Breast epithelium (tissue), 4 donors: ENCODE measurements around the gene CLIP2. TPM values are rescaled to one million over a fixed set of nuclear protein-coding genes. Genes with fewer than 3 reads are reported as not detected.
"Not testable (repeated sequence)": the region's sequence is repeated elsewhere in the genome, so short reads cannot be mapped to it uniquely, and the experiment has no call there.

Source experiments
- DNase-seq, 2 donors: peaks; one replicate each; pipeline ENCODE4 v3.0.0-alpha.2; 2019; ENCODE audit warnings: low spot score in 2 of 2
- H3K27ac ChIP-seq, 2 donors: fragments of 200-600 bp; sonication (generic) in 1 of 2; one replicate each; pipeline ENCODE4 v1.5.1; 2016 to 2019; ENCODE audit warnings: mild to moderate bottlenecking in 1 of 2
- H3K27me3 ChIP-seq, 2 donors: fragments of 200-600 bp; sonication (generic) in 1 of 2; one replicate each; pipeline versions ENCODE4 v1.5.1 to v1.6.0; 2017 to 2019; ENCODE audit warnings: control low read depth in 1 of 2, mild to moderate bottlenecking in 1 of 2
- H3K36me3 ChIP-seq: fragments of 200-600 bp; one replicate; pipeline ENCODE4 v1.5.1; 2019
- H3K4me1 ChIP-seq, 2 donors: fragments of 200-600 bp; sonication (generic); one replicate each; pipeline ENCODE4 v1.5.1; 2016 to 2019; ENCODE audit warnings: control low read depth in 1 of 2
- H3K4me3 ChIP-seq, 3 donors: fragments of 200-600 bp; sonication (generic); 1 replicate in 2 of 3; 2 replicates in 1 of 3; pipeline ENCODE4 v1.5.1; 2016 to 2019; ENCODE audit warnings: mild to moderate bottlenecking in 3 of 3, moderate library complexity in 2 of 3
- H3K9me3 ChIP-seq, 2 donors: fragments of 200-600 bp; sonication (generic) in 1 of 2; one replicate each; pipeline ENCODE4 v1.5.1; 2016 to 2019; ENCODE audit warnings: control low read depth in 1 of 2
- POLR2A ChIP-seq: fragments of 450-650 bp; IDR thresholded peaks from one replicate; pipeline ENCODE4 v1.6.1; 2016; ENCODE audit warnings: antibody characterized with exemption, mild to moderate bottlenecking, moderate library complexity
- POLR2AphosphoS5 ChIP-seq, 3 donors: sonication (generic); formaldehyde crosslinking; IDR thresholded peaks; one replicate each; pipeline ENCODE4 v1.6.1; 2017; ENCODE audit warnings: antibody characterized with exemption in 3 of 3
- intact Hi-C: fragments of 100-400 bp; cut with DNase I; formaldehyde crosslinking; loops from one replicate; pipeline ENCODE4 v1.15.1; 2023; ENCODE audit warnings: low total_unique reads
- total RNA-seq, 3 donors: library from RNA; depleted of rRNA; stranded (reverse); fragments of >200 nt; gene quantifications; one replicate each; pipeline ENCODE4 v1.1.0, GENCODE V29; 2016
- TF ChIP-seq, protein P1 (sequence below), 3 donors: fragments of 450-650 bp; IDR thresholded peaks; one replicate each; pipeline ENCODE4 v1.5.1; 2016 to 2017; ENCODE audit warnings: antibody characterized with exemption in 3 of 3, mild to moderate bottlenecking in 3 of 3, moderate library complexity in 3 of 3

CLIP2 gene
- total RNA-seq, 3 donors from 2014 or later, result 7.3 to 20.3 (median 13.0) TPM

DNA sequence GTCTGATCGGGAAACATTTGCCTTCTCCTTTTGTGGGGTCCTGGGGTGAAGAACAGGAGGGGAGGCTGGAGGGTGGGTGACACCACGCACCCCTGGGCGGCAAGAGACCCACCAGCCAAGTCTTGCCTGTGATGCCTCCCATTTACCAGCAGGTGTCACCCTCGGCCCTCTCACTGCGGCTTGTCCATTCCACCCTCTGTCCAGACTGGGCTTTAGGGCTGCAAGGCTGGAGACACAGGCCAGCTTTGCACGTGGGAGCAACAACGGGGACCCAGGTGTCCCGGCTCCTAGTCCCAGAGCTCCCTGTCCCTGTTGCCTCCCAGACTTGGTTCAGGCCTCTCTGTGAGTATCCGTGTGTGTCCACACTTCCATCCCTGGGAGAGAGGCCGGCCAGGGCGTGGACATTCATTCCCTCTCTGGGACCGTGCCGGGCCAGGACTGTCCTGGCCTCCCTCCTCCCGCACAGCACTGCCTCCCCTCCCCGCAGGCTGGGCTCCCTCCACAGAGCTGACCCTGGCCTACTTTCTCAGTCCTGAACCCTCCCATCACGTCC lies 128.3 kb downstream of the CLIP2 start:
- H3K27ac ChIP-seq, result no peak overlapping the region
- no peak for TF ChIP-seq POLR2A
- TF ChIP-seq POLR2AphosphoS5 (IDR thresholded peaks at IDR 0.05), result peak in 1 of 3 donors; percentile 21
- TF ChIP-seq, protein P1, sequence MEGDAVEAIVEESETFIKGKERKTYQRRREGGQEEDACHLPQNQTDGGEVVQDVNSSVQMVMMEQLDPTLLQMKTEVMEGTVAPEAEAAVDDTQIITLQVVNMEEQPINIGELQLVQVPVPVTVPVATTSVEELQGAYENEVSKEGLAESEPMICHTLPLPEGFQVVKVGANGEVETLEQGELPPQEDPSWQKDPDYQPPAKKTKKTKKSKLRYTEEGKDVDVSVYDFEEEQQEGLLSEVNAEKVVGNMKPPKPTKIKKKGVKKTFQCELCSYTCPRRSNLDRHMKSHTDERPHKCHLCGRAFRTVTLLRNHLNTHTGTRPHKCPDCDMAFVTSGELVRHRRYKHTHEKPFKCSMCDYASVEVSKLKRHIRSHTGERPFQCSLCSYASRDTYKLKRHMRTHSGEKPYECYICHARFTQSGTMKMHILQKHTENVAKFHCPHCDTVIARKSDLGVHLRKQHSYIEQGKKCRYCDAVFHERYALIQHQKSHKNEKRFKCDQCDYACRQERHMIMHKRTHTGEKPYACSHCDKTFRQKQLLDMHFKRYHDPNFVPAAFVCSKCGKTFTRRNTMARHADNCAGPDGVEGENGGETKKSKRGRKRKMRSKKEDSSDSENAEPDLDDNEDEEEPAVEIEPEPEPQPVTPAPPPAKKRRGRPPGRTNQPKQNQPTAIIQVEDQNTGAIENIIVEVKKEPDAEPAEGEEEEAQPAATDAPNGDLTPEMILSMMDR (IDR thresholded peaks at IDR 0.05), result peak; percentile 83 to 97 (median 97)
- intact Hi-C loops, result no loop called here
- H3K27me3 ChIP-seq, result no peaks in the 10 kb centered on the region
- H3K36me3 ChIP-seq, result no peaks in the 10 kb centered on the region
- DNase-seq, result peak; percentile 39 to 74
- no peaks in the 10 kb centered on the region for H3K4me1 ChIP-seq
- H3K4me3 ChIP-seq, result no peak overlapping the region
- H3K9me3 ChIP-seq, result no peaks in the 10 kb centered on the region

DNA sequence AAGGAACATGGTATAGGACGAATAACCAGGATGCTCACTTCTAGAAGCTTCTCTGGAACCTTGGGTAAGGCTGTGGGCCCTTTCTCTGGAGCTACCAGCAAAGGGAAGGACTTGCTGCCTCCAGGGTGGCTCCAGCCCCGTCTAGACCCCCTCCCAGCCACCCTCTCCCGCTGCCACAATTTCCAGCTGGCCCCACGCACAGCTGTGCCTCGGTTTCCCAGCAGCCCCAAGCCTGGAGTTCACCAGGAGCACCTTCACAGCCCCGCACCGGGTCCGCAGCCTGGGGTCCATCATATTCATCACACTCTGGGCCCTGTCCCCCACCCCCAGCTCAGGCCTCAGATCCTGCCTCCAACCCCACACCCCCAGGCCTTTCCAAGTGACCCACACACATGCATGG lies 128.9 kb downstream of the CLIP2 start:
- Histone ChIP-seq H3K9me3 (no peaks in the 10 kb centered on the region), H3K27ac (no peak overlapping the region), H3K4me1 (no peaks in the 10 kb centered on the region), H3K36me3 (no peaks in the 10 kb centered on the region), H3K4me3 (no peak overlapping the region), H3K27me3 (no peaks in the 10 kb centered on the region)
- no peak for DNase-seq
- intact Hi-C loops, result no loop called here
- TF ChIP-seq, protein P1 (IDR thresholded peaks at IDR 0.05), result no peak
- no peak for TF ChIP-seq POLR2A

DNA sequence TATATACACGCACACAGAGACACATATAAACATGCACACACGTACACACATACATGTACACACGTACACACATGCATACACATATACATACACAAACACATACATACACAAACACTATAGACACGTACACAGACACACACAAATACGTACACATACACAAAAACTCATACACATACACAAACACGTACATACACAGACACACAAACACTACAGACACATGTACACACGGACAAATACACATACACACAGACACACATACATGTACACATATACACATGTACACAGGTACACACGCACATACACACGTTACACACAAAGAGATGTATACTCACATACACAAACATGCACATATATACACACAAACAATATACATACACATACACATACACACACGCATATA lies 129.3 kb downstream of the CLIP2 start:
- Histone ChIP-seq H3K4me3 (no peak overlapping the region), H3K36me3 (no peaks in the 10 kb centered on the region), H3K9me3 (no peaks in the 10 kb centered on the region), H3K27me3 (no peaks in the 10 kb centered on the region), H3K4me1 (no peaks in the 10 kb centered on the region), H3K27ac (no peak overlapping the region)
- intact Hi-C loops, result no loop called here
- DNase-seq, result no peak
- TF ChIP-seq POLR2A, result no peak
- no peak for TF ChIP-seq POLR2AphosphoS5 (IDR thresholded peaks at IDR 0.05)
- TF ChIP-seq, protein P1 (IDR thresholded peaks at IDR 0.05), result no peak

DNA sequence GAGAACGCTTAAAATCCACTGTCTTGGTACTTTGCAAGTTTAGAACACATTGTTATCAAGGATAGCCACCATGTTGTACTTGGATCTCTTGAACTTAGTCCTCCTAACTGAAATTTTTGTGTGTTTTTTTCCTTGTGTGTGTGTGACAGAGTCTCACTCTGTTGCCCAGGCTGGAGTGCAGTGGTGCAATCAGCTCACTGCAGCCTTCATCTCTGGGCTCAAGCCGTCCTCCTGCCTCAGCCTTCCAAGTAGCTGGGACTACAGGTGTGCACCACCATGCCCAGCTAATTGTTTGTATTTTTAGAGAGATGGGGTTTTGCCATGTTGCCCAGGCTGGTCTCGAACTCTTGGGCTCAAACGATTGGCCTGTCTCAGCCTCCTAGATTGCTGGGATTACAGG lies 130.0 kb downstream of the CLIP2 start:
- H3K4me3 ChIP-seq, H3K9me3 ChIP-seq, H3K27me3 ChIP-seq, H3K36me3 ChIP-seq, H3K4me1 ChIP-seq, H3K27ac ChIP-seq, DNase-seq, intact Hi-C loops: not testable (repeated sequence)

DNA sequence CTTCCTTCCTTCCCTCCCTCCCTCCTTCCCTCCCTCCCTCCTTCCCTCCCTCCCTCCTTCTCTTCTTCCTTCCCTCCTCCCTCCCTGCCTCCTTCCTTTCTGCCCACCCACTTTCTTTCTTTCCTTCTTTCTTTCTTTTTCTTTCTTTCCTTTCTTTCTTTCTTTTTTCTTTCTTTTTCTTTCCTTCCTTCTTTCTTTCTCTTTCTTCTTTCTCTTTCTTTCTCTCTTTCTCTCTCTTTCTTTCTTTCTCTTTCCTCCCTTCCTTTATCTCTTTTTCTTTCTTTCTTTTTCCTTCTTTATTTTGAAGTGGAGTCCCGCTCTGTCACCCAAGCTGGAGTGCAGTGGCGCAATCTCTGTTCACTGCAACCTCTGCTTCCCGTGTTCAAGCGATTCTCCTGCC lies 130.8 kb downstream of the CLIP2 start:
- intact Hi-C loops, result no loop called here

More for the DNA sequence above, 130.8 kb downstream of the CLIP2 start:
- Histone ChIP-seq H3K27ac (no peak overlapping the region), H3K4me1 (no peaks in the 10 kb centered on the region), H3K9me3 (no peaks in the 10 kb centered on the region), H3K4me3 (no peak overlapping the region), H3K27me3 (no peaks in the 10 kb centered on the region), H3K36me3 (no peaks in the 10 kb centered on the region)
- no peak for TF ChIP-seq POLR2A
- TF ChIP-seq POLR2AphosphoS5 (IDR thresholded peaks at IDR 0.05), result no peak
- TF ChIP-seq, protein P1 (IDR thresholded peaks at IDR 0.05), result no peak
- DNase-seq, result no peak
